Kidney (tissue), 14 donors: ENCODE data around the gene DTD1. TPM values are rescaled to one million over a fixed set of nuclear protein-coding genes. Genes with fewer than 3 reads are reported as not detected.

Experiments used
- DNase-seq, 5 donors: peaks; one replicate each; pipeline ENCODE4 v3.0.0-alpha.2; 2013 to 2020
- FAIRE-seq: peaks from 2 replicates; lab custom pipeline; 2012; peaks lifted over from hg19 to GRCh38; lab: Jason Lieb, UNC
- H3K27ac ChIP-seq, 2 donors: one replicate each; pipeline ENCODE4 v1.7.0; 2013; ENCODE audit warnings: low read depth in 2 of 2, low read length in 2 of 2, inconsistent platforms in 1 of 2
- H3K27me3 ChIP-seq: one replicate; pipeline ENCODE4 v1.7.1; 2013; ENCODE audit warnings: low read length, inconsistent platforms; ENCODE audit not compliant: control insufficient read depth, insufficient read depth
- H3K36me3 ChIP-seq, 3 donors: one replicate each; pipeline versions ENCODE4 v1.7.0 to v1.7.1; 2013; ENCODE audit warnings: low read length in 3 of 3, control low read depth in 1 of 3, inconsistent platforms in 1 of 3; ENCODE audit not compliant: insufficient read depth in 3 of 3, control insufficient read depth in 2 of 3
- H3K4me1 ChIP-seq, 3 donors: one replicate each; pipeline versions ENCODE4 v1.7.0 to v1.7.1; 2013; ENCODE audit warnings: low read length in 3 of 3, inconsistent platforms in 1 of 3, low read depth in 1 of 3; ENCODE audit not compliant: control insufficient read depth in 2 of 3, insufficient read depth in 2 of 3
- H3K4me3 ChIP-seq, 3 donors: one replicate each; pipeline versions ENCODE4 v1.7.0 to v1.8.1; 2013; ENCODE audit warnings: low read length in 3 of 3, control low read depth in 1 of 3, inconsistent platforms in 1 of 3
- H3K9ac ChIP-seq, 3 donors: one replicate each; pipeline versions ENCODE4 v1.7.0 to v1.7.1; 2013; ENCODE audit warnings: low read length in 3 of 3, control low read depth in 1 of 3, inconsistent platforms in 1 of 3
- H3K9me3 ChIP-seq, 3 donors: one replicate each; pipeline versions ENCODE4 v1.7.0 to v1.7.1; 2013; ENCODE audit warnings: low read length in 3 of 3, control low read depth in 1 of 3, inconsistent platforms in 1 of 3; ENCODE audit not compliant: control insufficient read depth in 2 of 3, insufficient read depth in 1 of 3
- intact Hi-C: fragments of 100-400 bp; cut with DNase I; formaldehyde crosslinking; loops from one replicate; pipeline ENCODE4 v1.11.1; 2022
- polyA plus RNA-seq: library from polyadenylated mRNA; stranded (reverse); fragments of 350-450 nt; fragmentation: Illumina TruSeq; extraction: RNeasy Lipid Tissue Mini Kit (QIAGEN cat#74804); gene quantifications from one replicate; pipeline ENCODE4 v1.2.3, GENCODE V29; 2014; ENCODE audit warnings: low read depth, low replicate concordance; ENCODE audit not compliant: insufficient read depth
- total RNA-seq: library from RNA; stranded (reverse); fragmentation: NEBNext Ultra II Directional; extraction: Animal tissue kit (Norgen Biotek cat#: 25700); gene quantifications from one replicate; pipeline ENCODE4 v1.2.1, GENCODE V29; 2021
- TF ChIP-seq, protein P1 (sequence below): IDR thresholded peaks from 3 replicates; pipeline ENCODE4 v1.5.1; 2012; ENCODE audit warnings: mild to moderate bottlenecking, moderate library complexity, borderline replicate concordance; ENCODE audit not compliant: insufficient read depth; ENCODE audit errors: extremely low read depth
- donor health status: control.
- donor health status: control.
- donor health status: control.
- donor health status: control.
- donor health status: control.
- donor health status: DM: yes; HTN: yes; CAD: no.
- donor health status: Normal renal cell carcinoma (clear cell type).

Gene DTD1
- total and polyA plus RNA-seq, 2 donors from 2014 or later, result 45.3 to 47.4 TPM

DNA sequence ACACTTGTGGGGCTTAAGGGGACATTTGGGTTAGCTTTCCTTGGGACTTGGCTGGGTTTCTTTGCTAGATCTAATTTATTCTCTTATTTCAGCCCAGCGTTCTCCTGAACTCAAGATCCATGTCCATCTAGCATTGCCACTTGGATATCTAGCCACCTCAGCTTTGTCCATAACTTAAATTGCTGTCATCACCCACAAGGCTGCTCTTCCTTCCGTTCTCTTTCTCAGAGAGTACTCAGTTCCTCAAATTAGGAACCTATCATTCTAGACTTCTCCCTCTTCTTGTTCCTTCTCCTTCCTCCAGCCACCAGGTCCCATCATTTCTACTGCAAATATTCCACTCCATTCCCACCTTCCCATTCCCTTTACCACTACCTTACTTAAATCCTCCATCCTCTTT is 16.3 kb upstream of the DTD1 start:
- intact Hi-C loops, result no loop called here
- Histone ChIP-seq H3K36me3 (peaks cover 0 to 5% (median 4%) of the 10 kb centered on the region in 3 donors), H3K9me3 (no peaks in the 10 kb centered on the region), H3K4me1 (no peaks in the 10 kb centered on the region), H3K9ac (no peak overlapping the region), H3K4me3 (no peak overlapping the region), H3K27ac (no peak overlapping the region), H3K27me3 (no peaks in the 10 kb centered on the region)
- no peak for DNase-seq
- FAIRE-seq, result no peak
- TF ChIP-seq, protein P1, sequence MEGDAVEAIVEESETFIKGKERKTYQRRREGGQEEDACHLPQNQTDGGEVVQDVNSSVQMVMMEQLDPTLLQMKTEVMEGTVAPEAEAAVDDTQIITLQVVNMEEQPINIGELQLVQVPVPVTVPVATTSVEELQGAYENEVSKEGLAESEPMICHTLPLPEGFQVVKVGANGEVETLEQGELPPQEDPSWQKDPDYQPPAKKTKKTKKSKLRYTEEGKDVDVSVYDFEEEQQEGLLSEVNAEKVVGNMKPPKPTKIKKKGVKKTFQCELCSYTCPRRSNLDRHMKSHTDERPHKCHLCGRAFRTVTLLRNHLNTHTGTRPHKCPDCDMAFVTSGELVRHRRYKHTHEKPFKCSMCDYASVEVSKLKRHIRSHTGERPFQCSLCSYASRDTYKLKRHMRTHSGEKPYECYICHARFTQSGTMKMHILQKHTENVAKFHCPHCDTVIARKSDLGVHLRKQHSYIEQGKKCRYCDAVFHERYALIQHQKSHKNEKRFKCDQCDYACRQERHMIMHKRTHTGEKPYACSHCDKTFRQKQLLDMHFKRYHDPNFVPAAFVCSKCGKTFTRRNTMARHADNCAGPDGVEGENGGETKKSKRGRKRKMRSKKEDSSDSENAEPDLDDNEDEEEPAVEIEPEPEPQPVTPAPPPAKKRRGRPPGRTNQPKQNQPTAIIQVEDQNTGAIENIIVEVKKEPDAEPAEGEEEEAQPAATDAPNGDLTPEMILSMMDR, result no peak

DNA sequence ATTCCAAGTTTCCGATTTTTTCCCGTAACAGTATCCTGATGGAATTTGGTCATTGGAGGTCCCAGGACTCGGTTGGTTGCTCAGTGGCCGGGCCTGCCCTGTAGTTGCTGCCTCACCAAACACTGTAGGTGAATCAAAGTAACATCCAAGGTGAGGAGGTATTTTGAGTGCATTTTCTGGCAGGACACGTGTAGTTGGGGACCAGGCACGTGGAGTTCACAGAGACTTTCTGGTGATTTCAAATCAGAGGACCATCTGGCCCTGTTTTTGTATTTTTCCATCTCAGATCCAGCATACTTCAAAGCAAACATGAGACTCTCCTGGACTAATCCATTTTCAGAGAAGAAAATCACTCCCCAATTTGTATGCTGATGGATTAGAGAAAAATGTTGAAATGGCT is 9.9 kb upstream of the DTD1 start:
- no peaks in the 10 kb centered on the region for H3K27me3 ChIP-seq
- no peak overlapping the region for H3K4me3 ChIP-seq
- H3K4me1 ChIP-seq, result no peaks in the 10 kb centered on the region
- intact Hi-C loops, result no loop called here
- no peak for FAIRE-seq
- no peak for DNase-seq
- no peak overlapping the region for H3K27ac ChIP-seq
- H3K9ac ChIP-seq, result no peak overlapping the region
- TF ChIP-seq, protein P1, result no peak
- H3K9me3 ChIP-seq, result no peaks in the 10 kb centered on the region
- H3K36me3 ChIP-seq, result no peaks in the 10 kb centered on the region

- H3K9ac ChIP-seq, result no peak overlapping the region
- H3K4me1 ChIP-seq, result no peaks in the 10 kb centered on the region
- no peaks in the 10 kb centered on the region for H3K36me3 ChIP-seq
- no peak overlapping the region for H3K4me3 ChIP-seq
- TF ChIP-seq, protein P1, result no peak
- no peaks in the 10 kb centered on the region for H3K27me3 ChIP-seq
- FAIRE-seq (no peak), DNase-seq (no peak)
- no peak overlapping the region for H3K27ac ChIP-seq
- intact Hi-C loops, result no loop called here
- no peaks in the 10 kb centered on the region for H3K9me3 ChIP-seq
These were observed 9.3 kb upstream of the DTD1 start for GRCh38 chr20:18578581-18578980.

GRCh38 chr20:18580012-18580411 is 7.8 kb upstream of the DTD1 start:
- FAIRE-seq, result no peak
- intact Hi-C loops, result no loop called here
- TF ChIP-seq, protein P1, result no peak

More at GRCh38 chr20:18580012-18580411, 7.8 kb upstream of the DTD1 start:
- Histone ChIP-seq H3K4me3 (no peak overlapping the region), H3K36me3 (no peaks in the 10 kb centered on the region), H3K9me3 (no peaks in the 10 kb centered on the region), H3K27me3 (no peaks in the 10 kb centered on the region), H3K9ac (no peak overlapping the region), H3K4me1 (no peaks in the 10 kb centered on the region), H3K27ac (no peak overlapping the region)
- no peak for DNase-seq
